Parathyroid adenoma (tissue), 2 donors: ENCODE data around the gene CDCA5.

Experiments used
- H2AFZ ChIP-seq: fragments of 300-600 bp; sonication (generic); one replicate; pipeline ENCODE4 v1.7.0; 2017; ENCODE audit warnings: antibody characterized with exemption, mild to moderate bottlenecking
- H3K27ac ChIP-seq: fragments of 300-600 bp; sonication (generic); one replicate; pipeline ENCODE4 v1.7.0; 2017
- H3K27me3 ChIP-seq: fragments of 300-600 bp; sonication (generic); one replicate; pipeline ENCODE4 v1.7.0; 2017; ENCODE audit warnings: low read length; ENCODE audit not compliant: control insufficient read depth, insufficient read depth
- H3K36me3 ChIP-seq: fragments of 300-600 bp; sonication (generic); one replicate; pipeline ENCODE4 v1.7.0; 2017; ENCODE audit warnings: low read length; ENCODE audit not compliant: control insufficient read depth, insufficient read depth
- H3K4me1 ChIP-seq: fragments of 300-600 bp; sonication (generic); one replicate; pipeline ENCODE4 v1.7.0; 2017; ENCODE audit warnings: control low read depth
- H3K4me2 ChIP-seq: fragments of 300-600 bp; sonication (generic); one replicate; pipeline ENCODE4 v1.7.0; 2017; ENCODE audit warnings: low read length
- H3K4me3 ChIP-seq: fragments of 300-600 bp; sonication (generic); one replicate; pipeline ENCODE4 v1.7.0; 2017; ENCODE audit warnings: low read depth, low read length
- H3K79me2 ChIP-seq: fragments of 300-600 bp; sonication (generic); one replicate; pipeline ENCODE4 v1.7.0; 2017; ENCODE audit warnings: control low read depth
- H3K9ac ChIP-seq: fragments of 300-600 bp; sonication (generic); one replicate; pipeline ENCODE4 v1.7.0; 2017; ENCODE audit warnings: mild to moderate bottlenecking
- H3K9me3 ChIP-seq: fragments of 300-600 bp; sonication (generic); one replicate; pipeline ENCODE4 v1.7.0; 2017; ENCODE audit warnings: low read length; ENCODE audit not compliant: control insufficient read depth
- CTCF ChIP-seq: fragments of 300-600 bp; sonication (generic); IDR thresholded peaks from one replicate; pipeline ENCODE4 v1.7.0; 2017; ENCODE audit warnings: antibody characterized with exemption, mild to moderate bottlenecking
- donor health status: primary hyperparathyroidism.

CDCA5 gene

DNA sequence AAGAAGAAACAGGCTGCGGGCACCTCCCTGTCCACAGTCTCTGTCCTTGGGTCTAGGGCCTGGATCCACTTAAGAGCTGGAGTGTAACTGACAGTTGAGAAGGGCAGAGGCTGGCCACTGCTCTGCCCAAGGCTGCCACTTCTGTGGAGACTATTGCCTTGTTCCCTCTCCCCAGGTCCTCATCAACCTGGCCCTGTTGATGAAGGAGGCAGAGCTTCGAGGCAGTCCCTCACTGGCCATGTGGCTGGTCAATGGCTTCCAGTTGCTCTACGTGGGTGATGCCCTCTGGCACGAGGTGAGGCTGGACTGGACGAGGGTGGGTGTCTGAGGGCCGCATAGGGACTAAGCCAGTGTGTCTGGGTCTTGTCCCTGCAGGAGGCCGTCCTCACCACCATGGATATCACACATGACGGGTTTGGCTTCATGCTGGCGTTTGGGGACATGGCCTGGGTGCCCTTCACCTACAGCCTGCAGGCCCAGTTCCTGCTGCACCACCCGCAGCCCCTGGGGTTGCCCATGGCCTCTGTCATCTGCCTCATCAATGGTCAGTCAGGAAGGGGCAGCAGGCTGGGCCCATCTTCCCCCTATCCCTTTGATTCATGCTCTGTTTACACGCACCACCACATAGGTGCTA lies 30.8 kb upstream of the CDCA5 start:
- Histone ChIP-seq H3K4me2 (no peak overlapping the region), H2AFZ (no peak overlapping the region), H3K9ac (no peak overlapping the region), H3K4me3 (no peak overlapping the region), H3K79me2 (peaks cover 2% of the 10 kb centered on the region), H3K9me3 (no peaks in the 10 kb centered on the region), H3K36me3 (no peaks in the 10 kb centered on the region), H3K27me3 (no peaks in the 10 kb centered on the region), H3K4me1 (peaks cover 5% of the 10 kb centered on the region), H3K27ac (no peak overlapping the region)
- TF ChIP-seq CTCF: no peak

DNA sequence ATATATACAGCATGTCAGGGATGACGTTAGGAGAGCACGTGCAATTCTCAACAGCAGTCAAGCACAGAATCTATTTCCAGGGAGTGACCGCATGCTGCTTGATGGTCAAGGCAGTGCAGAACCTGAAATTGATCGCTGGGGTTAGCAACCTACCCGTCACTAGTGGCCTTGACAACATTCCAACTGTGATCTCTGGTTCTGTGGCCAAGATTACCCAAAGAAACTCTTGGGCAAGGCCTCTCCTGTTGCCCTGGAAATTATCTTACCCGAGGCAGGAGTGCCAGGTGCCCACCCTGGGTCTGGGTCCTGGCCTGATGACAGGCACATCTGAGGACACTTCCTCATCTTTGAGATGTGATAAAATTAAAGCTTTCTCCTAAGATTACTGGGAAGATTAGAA lies 30.0 kb upstream of the CDCA5 start:
- Histone ChIP-seq H3K36me3 (no peaks in the 10 kb centered on the region), H3K79me2 (peaks cover 2% of the 10 kb centered on the region), H3K27ac (no peak overlapping the region), H3K4me1 (peaks cover 5% of the 10 kb centered on the region), H3K9me3 (no peaks in the 10 kb centered on the region), H3K9ac (no peak overlapping the region), H2AFZ (no peak overlapping the region), H3K4me2 (peak overlapping the region; percentile 84), H3K27me3 (no peaks in the 10 kb centered on the region), H3K4me3 (no peak overlapping the region)
- TF ChIP-seq CTCF: no peak

DNA sequence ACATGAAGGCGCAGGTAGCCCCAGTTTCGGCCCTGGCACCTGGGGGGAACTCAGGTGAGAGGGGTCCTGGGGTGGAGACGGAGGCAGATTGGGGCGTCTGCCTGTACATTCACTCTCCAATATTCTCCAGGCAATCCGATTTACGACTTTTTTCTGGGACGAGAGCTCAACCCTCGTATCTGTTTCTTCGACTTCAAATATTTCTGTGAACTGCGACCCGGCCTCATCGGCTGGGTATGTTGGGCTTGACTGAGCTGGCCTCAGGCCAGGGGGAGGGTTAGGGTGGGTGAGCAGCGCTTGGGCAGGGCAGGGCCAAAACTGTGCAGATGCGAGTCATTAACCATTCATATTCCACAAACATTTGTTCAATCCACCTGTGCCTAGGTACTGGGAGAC lies 29.5 kb upstream of the CDCA5 start:
- Histone ChIP-seq H3K36me3 (no peaks in the 10 kb centered on the region), H3K27me3 (no peaks in the 10 kb centered on the region), H2AFZ (peak overlapping the region; percentile 70), H3K27ac (peak overlapping the region; percentile 69), H3K4me1 (peaks cover 5% of the 10 kb centered on the region), H3K79me2 (peaks cover 2% of the 10 kb centered on the region), H3K9ac (no peak overlapping the region), H3K4me2 (peak overlapping the region; percentile 84), H3K9me3 (no peaks in the 10 kb centered on the region), H3K4me3 (peak overlapping the region; percentile 68)
- TF ChIP-seq CTCF: no peak

DNA sequence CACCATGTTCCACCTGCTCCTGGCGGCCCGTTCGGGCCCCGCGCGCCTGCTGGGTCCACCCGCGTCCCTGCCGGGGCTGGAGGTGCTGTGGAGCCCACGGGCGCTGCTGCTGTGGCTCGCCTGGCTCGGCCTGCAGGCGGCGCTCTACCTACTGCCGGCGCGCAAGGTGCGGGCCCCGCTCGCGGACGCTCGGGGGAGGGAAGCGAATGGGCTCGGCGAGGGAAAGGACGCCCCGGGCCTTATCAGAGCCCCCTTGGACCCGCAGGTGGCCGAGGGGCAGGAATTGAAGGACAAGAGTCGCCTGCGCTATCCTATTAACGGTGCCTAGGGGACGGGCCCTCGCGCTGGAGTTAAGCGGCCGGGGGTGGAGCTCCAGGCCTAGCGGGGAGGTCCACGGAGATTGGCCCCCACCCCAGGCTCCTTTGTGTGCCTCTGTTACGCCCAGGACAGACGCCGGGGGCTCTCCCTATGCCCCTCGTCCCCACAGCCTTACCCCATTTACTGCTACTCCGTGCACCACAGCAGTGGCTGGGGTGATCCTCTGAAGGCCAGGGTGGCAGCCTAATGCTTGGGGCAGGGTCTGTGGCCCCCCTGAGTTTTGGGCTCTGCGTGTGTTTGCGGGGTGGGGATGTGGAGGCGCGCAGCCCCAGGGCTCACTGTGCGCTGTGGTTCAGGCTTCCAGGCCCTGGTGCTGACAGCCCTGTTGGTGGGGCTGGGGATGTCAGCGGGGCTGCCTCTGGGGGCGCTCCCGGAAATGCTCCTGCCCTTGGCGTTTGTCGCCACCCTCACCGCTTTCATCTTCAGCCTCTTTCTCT lies 28.9 kb upstream of the CDCA5 start:
- peak overlapping the region; percentile 68 for H3K4me3 ChIP-seq
- peak overlapping the region; percentile 84 for H3K4me2 ChIP-seq
- peak overlapping the region; percentile 69 for H3K27ac ChIP-seq
- no peak overlapping the region for H3K9ac ChIP-seq
- H2AFZ ChIP-seq: peak overlapping the region; percentile 70
- no peaks in the 10 kb centered on the region for H3K9me3 ChIP-seq
- no peaks in the 10 kb centered on the region for H3K36me3 ChIP-seq
- H3K79me2 ChIP-seq: peaks cover 2% of the 10 kb centered on the region
- H3K27me3 ChIP-seq: no peaks in the 10 kb centered on the region
- peaks cover 5% of the 10 kb centered on the region for H3K4me1 ChIP-seq
- peak; percentile 79 for TF ChIP-seq CTCF
